Measurements from ENCODE around the gene MMP15. TPM values are rescaled to one million over a fixed set of nuclear protein-coding genes. Genes with fewer than 3 reads are reported as not detected.

Gene MMP15
- total RNA-seq, 1 experiment from 2014 or later: 55.5 TPM

DNA sequence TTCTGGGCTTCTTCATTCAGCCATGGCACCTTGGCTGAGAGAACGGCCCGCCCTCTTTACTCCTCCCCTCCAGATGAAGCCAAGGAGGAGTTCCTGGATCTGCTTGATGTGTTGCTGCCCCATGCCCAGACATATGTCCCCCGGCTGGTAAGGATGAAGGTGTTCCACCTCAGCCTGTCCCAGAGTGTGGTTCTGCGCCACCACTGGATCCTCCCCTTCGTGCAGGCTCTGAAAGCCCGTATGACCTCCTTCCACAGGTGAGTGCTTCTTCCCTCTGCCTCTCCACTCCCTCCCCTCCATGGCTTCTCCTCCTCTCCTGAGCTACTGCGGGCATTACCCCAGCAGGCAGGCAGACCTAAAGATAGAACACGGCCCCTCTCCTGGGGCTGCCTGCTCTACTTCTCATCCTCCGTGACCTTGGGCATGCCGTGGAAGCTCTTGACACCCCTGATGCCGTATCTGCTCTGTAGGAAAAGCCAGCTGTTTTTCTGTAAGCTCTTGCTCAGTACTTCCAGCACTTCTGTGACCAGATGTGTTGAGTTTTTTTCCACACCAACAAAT, 15.6 kb upstream of the MMP15 start:
- peaks cover 7% of the 10 kb centered on the region; the same call in 1 of the 2 replicates for H3K9me3 Mint-ChIP-seq
- H3K36me3 Mint-ChIP-seq: peaks cover 33% of the 10 kb centered on the region
- TF ChIP-seq ZNF219 (CRISPR knock-in tag; IDR thresholded peaks at IDR 0.05; ENCODE audit: borderline replicate concordance) (no peak), ATF1 (CRISPR knock-in tag; IDR thresholded peaks at IDR 0.05) (no peak), TEAD4 (CRISPR knock-in tag; IDR thresholded peaks at IDR 0.05) (no peak), ETV6 (CRISPR knock-in tag; IDR thresholded peaks at IDR 0.05) (no peak), GRHL2 (CRISPR knock-in tag; IDR thresholded peaks at IDR 0.05; ENCODE audit: insufficient replicate concordance, severe bottlenecking) (no peak)
- TF ChIP-seq, protein P1, sequence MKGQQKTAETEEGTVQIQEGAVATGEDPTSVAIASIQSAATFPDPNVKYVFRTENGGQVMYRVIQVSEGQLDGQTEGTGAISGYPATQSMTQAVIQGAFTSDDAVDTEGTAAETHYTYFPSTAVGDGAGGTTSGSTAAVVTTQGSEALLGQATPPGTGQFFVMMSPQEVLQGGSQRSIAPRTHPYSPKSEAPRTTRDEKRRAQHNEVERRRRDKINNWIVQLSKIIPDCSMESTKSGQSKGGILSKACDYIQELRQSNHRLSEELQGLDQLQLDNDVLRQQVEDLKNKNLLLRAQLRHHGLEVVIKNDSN (CRISPR knock-in tag; IDR thresholded peaks at IDR 0.05): no peak
- H3K27me3 Mint-ChIP-seq (ENCODE audit: low read depth): no peaks in the 10 kb centered on the region
- H3K4me3 Mint-ChIP-seq: no peak overlapping the region
- no peak overlapping the region for H3K27ac Mint-ChIP-seq
- ChIA-PET POLR2A (no interaction called here), CTCF (interaction anchor here (0.7 to 2.3 kb wide), 6 partner anchors 9 to 103 kb away, joined by 3 to 9 read pairs (median 4); no protein-coding TSS in a partner anchor)
- peaks cover 13% of the 10 kb centered on the region for H3K4me1 Mint-ChIP-seq
- ATAC-seq (no peak), DNase-seq (ENCODE audit: low spot score) (no peak)

GRCh38 chr16:58010886-58011285, 14.7 kb upstream of the MMP15 start:
- ChIA-PET POLR2A (no interaction called here), CTCF (interaction anchor here (0.7 to 2.3 kb wide), 8 partner anchors 8 to 210 kb away, joined by 3 to 9 read pairs (median 3); no protein-coding TSS in a partner anchor)
- no peak for ATAC-seq
- H3K36me3 Mint-ChIP-seq: peaks cover 28% of the 10 kb centered on the region
- no peaks in the 10 kb centered on the region for H3K27me3 Mint-ChIP-seq (ENCODE audit: low read depth)
- no peak for DNase-seq (ENCODE audit: low spot score)
- peaks cover 7% of the 10 kb centered on the region; the same call in 1 of the 2 replicates for H3K9me3 Mint-ChIP-seq
- H3K4me1 Mint-ChIP-seq: peaks cover 13% of the 10 kb centered on the region
- no peak overlapping the region for H3K4me3 Mint-ChIP-seq
- TF ChIP-seq HMGA2 (CRISPR knock-in tag; IDR thresholded peaks at IDR 0.05) (no peak), ZNF416 (CRISPR knock-in tag; IDR thresholded peaks at IDR 0.05) (no peak), ZNF121 (CRISPR knock-in tag; IDR thresholded peaks at IDR 0.05) (no peak), CREB1 (CRISPR knock-in tag; IDR thresholded peaks at IDR 0.05) (no peak), FOXJ3 (CRISPR knock-in tag; IDR thresholded peaks at IDR 0.05; ENCODE audit: borderline replicate concordance) (no peak), NFATC4 (CRISPR knock-in tag; IDR thresholded peaks at IDR 0.05) (no peak), GABPB1 (CRISPR knock-in tag; IDR thresholded peaks at IDR 0.05) (no peak), IRF1 (CRISPR knock-in tag; IDR thresholded peaks at IDR 0.05) (no peak), ZNF138 (CRISPR knock-in tag; conservative IDR thresholded peaks at IDR 0.05) (no peak), NR3C1 (CRISPR knock-in tag; conservative IDR thresholded peaks at IDR 0.05; ENCODE audit: low read depth) (no peak), ERG (CRISPR knock-in tag; IDR thresholded peaks at IDR 0.05) (no peak), OVOL2 (CRISPR knock-in tag; IDR thresholded peaks at IDR 0.05; ENCODE audit: borderline replicate concordance) (no peak), ZNF671 (CRISPR knock-in tag; IDR thresholded peaks at IDR 0.05) (no peak)
- TF ChIP-seq, protein P2, sequence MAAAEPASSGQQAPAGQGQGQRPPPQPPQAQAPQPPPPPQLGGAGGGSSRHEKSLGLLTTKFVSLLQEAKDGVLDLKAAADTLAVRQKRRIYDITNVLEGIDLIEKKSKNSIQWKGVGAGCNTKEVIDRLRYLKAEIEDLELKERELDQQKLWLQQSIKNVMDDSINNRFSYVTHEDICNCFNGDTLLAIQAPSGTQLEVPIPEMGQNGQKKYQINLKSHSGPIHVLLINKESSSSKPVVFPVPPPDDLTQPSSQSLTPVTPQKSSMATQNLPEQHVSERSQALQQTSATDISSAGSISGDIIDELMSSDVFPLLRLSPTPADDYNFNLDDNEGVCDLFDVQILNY (CRISPR knock-in tag; IDR thresholded peaks at IDR 0.05): no peak
- TF ChIP-seq, protein P3, sequence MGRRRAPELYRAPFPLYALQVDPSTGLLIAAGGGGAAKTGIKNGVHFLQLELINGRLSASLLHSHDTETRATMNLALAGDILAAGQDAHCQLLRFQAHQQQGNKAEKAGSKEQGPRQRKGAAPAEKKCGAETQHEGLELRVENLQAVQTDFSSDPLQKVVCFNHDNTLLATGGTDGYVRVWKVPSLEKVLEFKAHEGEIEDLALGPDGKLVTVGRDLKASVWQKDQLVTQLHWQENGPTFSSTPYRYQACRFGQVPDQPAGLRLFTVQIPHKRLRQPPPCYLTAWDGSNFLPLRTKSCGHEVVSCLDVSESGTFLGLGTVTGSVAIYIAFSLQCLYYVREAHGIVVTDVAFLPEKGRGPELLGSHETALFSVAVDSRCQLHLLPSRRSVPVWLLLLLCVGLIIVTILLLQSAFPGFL (CRISPR knock-in tag; IDR thresholded peaks at IDR 0.05; ENCODE audit: borderline replicate concordance): no peak
- TF ChIP-seq, protein P4, sequence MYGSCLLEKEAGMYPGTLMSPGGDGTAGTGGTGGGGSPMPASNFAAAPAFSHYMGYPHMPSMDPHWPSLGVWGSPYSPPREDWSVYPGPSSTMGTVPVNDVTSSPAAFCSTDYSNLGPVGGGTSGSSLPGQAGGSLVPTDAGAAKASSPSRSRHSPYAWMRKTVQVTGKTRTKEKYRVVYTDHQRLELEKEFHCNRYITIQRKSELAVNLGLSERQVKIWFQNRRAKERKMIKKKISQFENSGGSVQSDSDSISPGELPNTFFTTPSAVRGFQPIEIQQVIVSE (CRISPR knock-in tag; IDR thresholded peaks at IDR 0.05; ENCODE audit: borderline replicate concordance): no peak
- TF ChIP-seq, protein P5, sequence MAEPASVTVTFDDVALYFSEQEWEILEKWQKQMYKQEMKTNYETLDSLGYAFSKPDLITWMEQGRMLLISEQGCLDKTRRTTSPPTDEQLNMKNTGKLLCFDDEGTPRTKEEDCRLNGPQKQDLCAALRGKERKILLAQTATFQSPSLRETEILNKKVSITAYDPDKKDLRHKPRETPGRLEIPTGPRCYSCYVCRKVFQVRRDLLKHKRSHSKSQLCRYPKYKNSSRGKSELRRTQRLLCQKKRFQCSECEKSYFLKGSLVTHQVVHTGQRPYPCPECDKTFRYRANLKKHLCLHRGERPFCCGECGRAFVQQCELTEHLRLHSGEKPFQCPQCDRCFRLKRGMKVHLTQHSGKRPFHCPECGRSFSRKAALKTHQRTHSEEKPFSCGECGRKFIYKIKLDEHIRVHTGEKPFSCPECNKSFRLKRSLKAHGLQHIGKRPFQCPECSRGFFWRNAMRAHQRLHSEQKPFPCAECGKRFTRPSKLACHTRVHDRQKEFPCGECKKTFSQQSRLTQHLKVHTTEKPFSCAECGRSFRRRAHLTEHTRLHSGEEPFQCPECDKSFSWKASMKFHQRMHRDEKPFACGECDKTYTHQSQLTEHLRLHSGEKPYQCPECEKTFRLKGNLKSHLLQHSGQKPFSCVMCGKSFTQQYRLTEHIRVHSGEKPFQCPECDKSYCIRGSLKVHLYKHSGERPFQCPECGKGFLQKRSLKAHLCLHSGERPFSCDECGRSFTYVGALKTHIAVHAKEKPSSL (CRISPR knock-in tag; conservative IDR thresholded peaks at IDR 0.05): no peak
- TF ChIP-seq, protein P6, sequence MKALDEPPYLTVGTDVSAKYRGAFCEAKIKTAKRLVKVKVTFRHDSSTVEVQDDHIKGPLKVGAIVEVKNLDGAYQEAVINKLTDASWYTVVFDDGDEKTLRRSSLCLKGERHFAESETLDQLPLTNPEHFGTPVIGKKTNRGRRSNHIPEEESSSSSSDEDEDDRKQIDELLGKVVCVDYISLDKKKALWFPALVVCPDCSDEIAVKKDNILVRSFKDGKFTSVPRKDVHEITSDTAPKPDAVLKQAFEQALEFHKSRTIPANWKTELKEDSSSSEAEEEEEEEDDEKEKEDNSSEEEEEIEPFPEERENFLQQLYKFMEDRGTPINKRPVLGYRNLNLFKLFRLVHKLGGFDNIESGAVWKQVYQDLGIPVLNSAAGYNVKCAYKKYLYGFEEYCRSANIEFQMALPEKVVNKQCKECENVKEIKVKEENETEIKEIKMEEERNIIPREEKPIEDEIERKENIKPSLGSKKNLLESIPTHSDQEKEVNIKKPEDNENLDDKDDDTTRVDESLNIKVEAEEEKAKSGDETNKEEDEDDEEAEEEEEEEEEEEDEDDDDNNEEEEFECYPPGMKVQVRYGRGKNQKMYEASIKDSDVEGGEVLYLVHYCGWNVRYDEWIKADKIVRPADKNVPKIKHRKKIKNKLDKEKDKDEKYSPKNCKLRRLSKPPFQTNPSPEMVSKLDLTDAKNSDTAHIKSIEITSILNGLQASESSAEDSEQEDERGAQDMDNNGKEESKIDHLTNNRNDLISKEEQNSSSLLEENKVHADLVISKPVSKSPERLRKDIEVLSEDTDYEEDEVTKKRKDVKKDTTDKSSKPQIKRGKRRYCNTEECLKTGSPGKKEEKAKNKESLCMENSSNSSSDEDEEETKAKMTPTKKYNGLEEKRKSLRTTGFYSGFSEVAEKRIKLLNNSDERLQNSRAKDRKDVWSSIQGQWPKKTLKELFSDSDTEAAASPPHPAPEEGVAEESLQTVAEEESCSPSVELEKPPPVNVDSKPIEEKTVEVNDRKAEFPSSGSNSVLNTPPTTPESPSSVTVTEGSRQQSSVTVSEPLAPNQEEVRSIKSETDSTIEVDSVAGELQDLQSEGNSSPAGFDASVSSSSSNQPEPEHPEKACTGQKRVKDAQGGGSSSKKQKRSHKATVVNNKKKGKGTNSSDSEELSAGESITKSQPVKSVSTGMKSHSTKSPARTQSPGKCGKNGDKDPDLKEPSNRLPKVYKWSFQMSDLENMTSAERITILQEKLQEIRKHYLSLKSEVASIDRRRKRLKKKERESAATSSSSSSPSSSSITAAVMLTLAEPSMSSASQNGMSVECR (CRISPR knock-in tag; IDR thresholded peaks at IDR 0.05; ENCODE audit: borderline replicate concordance): no peak
- H3K27ac Mint-ChIP-seq: no peak overlapping the region
